Effector CD8-positive, alpha-beta T cell (primary cell): Measurements from ENCODE around the gene SIGLEC6.
"Not testable (repeated sequence)": the region's sequence is repeated elsewhere in the genome, so short reads cannot be mapped to it uniquely, and the experiment has no call there.

Experiments used
- DNase-seq: peaks from one replicate; lab custom pipeline; 2025; lab: John Stamatoyannopoulos, UW

Gene SIGLEC6

GRCh38 chr19:51509823-51510660, 21.4 kb downstream of the SIGLEC6 start:
- DNase-seq: no peak

GRCh38 chr19:51508059-51508733, 23.3 kb downstream of the SIGLEC6 start:
- DNase-seq: no peak

DNA sequence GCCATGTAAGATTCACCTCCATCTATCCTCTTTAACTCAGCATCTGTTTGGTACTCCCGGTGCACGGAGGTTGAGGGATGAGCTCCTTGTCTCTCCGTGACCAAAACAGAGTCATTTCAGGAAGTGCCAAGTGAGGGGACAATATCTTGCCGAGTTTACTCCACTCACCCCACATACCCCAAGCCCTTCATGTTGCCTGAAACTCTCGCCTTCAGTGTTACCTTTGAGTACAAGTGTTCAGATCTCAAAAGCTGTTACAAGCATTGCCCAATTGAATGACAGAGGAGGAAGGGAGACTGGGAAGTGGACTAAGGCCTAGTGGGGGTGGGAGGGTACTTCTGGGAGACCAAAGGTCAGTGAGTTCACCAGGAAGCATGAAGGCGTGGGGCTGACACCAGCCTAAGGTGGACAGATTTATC, 23.8 kb downstream of the SIGLEC6 start:
- DNase-seq: no peak

DNA sequence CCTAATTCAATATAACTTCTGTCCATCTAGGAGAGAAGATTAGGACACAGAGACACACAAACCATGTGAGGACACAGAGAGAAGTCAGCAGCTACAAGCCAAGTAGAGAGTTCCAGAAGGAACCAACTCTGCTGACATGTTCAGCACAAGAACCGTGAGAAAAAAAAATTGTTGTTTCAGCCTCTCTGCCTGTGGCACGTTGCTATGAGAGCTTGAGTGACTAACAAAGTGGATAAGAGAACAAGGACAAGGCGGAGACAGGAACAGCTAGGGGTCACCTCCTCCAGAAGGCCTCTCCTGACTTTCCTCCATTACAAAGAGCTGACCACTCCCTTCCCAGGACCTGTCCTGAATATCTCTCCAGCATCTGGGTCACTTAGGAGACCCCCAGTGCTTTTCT, 24.3 kb downstream of the SIGLEC6 start:
- no peak for DNase-seq

DNA sequence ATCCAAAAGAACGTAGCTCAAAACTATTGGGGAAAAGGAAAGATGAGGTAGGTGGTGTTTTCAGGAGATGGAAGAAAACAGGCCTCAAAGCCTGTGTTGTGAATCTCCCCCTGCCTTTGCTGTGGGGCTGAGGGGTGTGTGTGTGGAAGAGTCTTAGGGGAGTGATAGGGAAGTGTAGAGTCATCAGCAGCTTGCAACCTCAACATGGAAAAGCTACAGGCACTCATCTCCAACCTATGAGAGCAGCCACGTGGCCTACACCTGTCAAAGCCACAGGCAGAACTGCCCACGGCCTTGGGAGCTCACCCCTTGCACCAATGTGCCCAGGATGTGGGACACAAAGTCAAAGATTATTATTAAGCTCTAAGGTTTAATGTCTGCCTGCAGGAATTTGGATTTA, 25.6 kb downstream of the SIGLEC6 start:
- no peak for DNase-seq

DNA sequence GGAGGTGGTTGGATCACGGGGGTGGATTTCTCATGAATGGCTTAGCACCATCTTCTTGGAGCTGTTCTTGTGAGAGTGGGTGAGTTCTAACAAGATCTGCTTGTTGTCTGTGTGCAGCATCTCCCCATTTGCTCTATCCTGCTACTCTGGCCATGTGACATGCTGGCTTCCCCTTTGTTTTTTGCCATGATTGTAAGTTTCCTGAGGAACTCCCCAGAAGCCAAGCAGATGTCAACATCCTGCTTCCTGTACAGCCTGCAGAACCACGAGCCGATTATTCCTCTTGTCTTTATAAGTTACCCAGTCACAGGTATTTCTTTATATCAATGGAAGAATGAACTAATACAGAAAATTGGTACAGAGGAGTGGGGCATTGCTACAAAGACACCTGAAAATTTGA, 27.6 kb downstream of the SIGLEC6 start:
- DNase-seq: no peak

DNA sequence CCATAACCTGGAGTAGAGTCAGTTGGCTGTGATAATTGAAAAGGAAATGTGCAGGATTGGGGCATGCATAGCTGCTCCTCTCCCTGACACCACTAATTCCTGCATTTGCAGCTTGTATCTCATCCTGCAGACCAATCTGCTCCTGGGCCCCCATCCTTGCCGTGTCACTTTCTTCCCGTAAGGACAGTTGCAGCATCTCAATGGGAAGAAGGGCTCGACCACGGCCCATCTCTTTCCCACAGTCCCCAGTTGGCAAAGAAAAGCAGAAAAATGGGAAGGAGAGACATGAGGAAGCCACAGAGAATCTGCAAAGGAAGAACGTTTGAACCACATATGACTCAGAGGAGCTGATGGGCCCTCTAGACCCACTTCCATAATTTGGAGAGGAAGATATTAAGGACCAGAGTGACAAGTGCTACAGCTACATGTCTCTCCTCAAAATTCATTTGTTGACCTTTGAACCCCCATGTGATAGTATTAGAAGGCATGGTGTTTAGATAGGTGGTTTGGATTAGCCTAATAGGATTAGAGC, 28.1 kb downstream of the SIGLEC6 start:
- no peak for DNase-seq

DNA sequence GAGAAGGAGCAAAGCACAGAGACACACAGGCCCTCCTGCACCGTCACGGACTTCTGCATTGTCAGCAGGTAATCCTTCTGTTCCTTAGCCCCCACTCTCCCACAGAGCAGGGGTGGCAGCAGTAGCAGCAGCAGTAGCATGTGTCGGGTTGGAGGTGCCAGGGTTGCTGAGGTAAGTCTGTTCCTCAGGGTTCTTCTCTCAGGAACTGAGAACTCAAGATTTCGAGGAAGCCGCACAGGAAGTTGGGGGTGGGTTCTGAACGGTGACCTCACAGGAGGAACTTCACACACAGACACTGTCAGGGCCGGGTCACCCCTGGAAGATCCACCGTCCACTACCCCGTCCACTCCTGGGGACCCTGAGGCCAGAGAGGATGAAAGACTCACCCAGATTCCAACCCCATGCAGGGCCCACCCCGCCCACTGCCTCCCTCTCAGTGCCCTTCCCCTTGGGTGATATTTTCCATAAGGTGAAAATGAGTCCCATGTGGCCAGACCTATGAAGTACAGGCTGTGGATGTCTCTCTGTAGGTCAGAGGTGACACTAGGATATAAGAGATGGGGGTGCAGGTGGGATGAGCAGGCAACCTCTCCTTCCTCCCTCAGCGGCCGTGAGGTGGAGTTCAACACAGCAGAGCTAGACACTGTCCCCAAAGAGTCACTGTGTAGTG, 29.7 kb downstream of the SIGLEC6 start, which contains the start of gene SIGLEC12:
TSS of gene SIGLEC12 (minus strand) at position 207 of the 670 bp plus-strand sequence. CDS start at position 140, 67 bp downstream.
- no peak for DNase-seq

DNA sequence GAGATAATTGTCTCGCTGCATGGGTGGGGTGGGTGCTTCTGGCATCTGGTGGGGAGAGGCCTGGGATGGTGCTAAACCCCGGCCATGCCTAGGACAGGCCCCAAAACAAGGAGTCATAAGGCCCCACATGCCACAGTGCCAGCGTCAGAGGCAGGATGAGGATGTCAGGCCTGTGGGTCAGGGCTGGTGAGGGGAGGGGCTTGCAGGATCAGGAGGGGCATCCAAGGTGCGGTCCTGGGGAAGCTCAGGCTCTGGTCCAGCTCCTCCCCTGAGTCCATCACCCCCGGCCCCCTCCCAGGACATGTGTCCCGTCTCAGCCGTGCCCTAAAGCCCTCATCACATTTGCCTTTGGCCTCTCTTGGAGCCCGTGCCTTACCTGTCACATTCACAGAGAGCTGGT, 30.5 kb downstream of the SIGLEC6 start:
- DNase-seq: not testable (repeated sequence)

GRCh38 chr19:51497666-51498065, 33.8 kb downstream of the SIGLEC6 start:
- DNase-seq: no peak

DNA sequence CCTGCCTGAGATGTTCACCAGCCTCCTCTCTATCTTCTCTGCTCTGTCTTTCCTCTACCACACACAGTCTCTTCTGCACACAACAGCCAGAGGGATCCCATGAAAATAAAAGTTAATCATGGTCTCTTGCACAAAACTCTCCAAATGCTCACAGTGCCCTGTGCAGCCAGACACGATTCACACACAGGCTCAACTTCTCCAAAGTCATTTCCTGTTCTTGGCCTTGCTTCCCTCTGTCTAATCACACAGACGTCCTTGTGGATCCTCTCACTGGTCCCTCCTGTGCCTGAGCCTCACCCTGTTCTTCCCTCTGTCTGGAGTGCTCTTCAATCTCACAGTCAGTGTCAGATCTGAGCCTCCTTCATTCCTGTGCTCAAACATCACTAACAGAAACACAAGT, 37.7 kb downstream of the SIGLEC6 start:
- no peak for DNase-seq

- DNase-seq: no peak
Observed at GRCh38 chr19:51491586-51491985, 39.9 kb downstream of the SIGLEC6 start.

DNA sequence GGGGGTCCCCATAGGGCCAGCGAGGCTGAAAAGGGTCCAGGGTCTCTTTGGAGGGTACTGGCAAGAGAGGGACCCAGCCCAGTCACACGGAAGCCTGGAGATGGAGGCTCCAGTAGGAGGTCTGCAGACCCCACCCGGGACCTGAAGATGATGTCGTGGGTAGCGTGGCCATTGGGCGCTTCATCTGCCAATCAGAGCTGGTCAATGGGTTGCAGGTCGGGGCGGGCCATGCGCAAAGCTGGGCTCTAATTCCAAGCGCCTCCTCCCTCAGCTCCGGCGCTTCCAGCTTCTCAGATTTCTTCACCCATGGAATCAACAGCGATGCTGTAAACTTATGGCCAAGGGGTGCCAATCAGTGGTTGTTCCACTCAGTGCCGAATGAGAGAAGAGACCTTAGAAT, 40.8 kb downstream of the SIGLEC6 start:
- DNase-seq: no peak

GRCh38 chr19:51489113-51489512, 42.4 kb downstream of the SIGLEC6 start:
- DNase-seq: no peak

DNA sequence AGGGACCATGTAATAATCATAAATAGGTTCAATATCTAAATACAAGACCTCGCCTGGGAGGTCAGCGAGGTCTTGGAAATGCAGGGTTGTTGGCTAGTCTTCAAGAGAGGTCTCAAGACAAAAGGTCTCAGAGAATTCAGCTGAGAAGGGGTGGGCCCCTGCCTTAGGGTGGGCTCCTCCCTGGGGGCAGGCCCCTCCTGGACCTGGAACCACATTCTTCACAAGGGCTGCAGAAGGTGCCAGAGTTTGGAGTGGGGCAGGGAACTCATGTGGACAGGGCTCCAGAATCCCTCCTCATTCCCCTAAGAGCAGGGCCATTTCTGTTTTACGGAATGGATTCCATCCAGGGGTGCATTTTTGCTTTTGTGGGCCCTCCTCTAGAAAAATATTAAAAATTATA, 43.0 kb downstream of the SIGLEC6 start:
- no peak for DNase-seq

DNA sequence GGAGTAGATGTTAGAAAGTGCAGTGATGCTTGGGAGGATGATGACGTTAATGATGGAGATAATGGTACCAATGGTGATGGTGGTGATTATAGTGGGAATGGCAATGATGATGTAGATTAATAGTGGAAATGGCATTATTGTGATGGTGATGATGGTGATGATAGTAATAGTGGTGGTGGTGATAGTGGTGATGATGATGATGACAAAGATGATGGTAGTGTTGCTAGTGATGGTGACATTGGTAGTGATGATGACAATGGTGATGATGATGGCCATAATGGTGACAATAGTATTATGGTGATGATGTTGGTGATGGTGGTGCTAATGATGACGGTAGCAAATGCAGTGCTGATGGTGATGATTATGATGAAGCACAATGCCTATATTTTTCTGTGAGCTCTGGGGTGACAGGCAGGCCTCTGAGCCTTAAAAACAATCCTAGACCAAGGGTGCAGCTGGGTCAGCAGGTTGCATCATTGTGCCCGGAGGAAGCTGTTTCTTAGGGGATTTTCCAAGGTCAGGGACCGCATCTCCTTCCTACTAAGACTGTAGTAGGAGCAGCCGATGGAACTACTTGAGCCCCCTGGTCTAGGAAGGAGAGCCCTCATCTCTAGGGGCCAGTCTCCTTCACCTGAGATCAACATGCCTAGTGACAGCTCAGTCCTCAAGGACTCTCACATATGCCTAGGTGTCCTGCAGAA, 45.4 kb downstream of the SIGLEC6 start:
- DNase-seq: no peak

DNA sequence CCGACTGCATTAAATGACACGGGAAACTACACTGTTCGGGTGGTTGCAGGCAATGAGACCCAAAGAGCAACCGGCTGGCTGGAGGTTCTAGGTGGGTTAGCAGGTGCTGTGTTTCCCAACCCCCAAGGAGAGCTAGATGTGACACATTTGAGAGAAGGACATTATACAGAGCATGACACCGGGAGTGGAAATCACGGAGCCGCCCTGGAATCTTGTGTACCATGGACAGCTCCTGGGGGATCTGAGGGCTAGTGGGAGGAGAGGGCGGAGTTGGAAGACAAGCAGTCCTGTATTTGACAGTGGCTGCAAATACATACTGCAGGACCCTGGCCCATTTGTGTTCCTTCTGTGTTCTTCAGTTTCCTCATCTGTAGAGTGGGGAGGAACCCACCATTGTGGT, 50.9 kb downstream of the SIGLEC6 start:
- DNase-seq: no peak

GRCh38 chr19:51479531-51480331, 51.7 kb downstream of the SIGLEC6 start:
- no peak for DNase-seq

GRCh38 chr19:51478381-51479234, 52.9 kb downstream of the SIGLEC6 start, which contains the start of gene CEACAM18:
CEACAM18 (plus strand) TSS chr19:51478539.
- no peak for DNase-seq

GRCh38 chr19:51477344-51477743, 54.1 kb downstream of the SIGLEC6 start:
- DNase-seq: no peak
